ENCODE measurements around the gene EBLN2. TPM values are rescaled to one million over a fixed set of nuclear protein-coding genes. Genes with fewer than 3 reads are reported as not detected.
"Not testable (repeated sequence)": the region's sequence is repeated elsewhere in the genome, so short reads cannot be mapped to it uniquely, and the experiment has no call there.

EBLN2 gene
- total RNA-seq, 2 donors from 2014 or later = 7.0 to 7.4 TPM

GRCh38 chr3:73041537-73041936, 19.9 kb upstream of the EBLN2 start:
- no peak for ATAC-seq (replicated peaks in 1 of 2)
- H3K27ac Mint-ChIP-seq = peak overlapping the region; percentile 91
- H3K36me3 Mint-ChIP-seq (ENCODE audit: insufficient read depth in 2 of 2) = peaks cover 0 to 3% of the 10 kb centered on the region in 2 donors
- no peaks in the 10 kb centered on the region for H3K27me3 Mint-ChIP-seq (ENCODE audit: low read depth)
- no peaks in the 10 kb centered on the region for H3K9me3 Mint-ChIP-seq
- no peak for DNase-seq
- peaks cover 86% of the 10 kb centered on the region for H3K4me1 Mint-ChIP-seq (ENCODE audit: low read depth)
- peak overlapping the region; percentile 9 to 76 for H3K4me3 Mint-ChIP-seq

DNA sequence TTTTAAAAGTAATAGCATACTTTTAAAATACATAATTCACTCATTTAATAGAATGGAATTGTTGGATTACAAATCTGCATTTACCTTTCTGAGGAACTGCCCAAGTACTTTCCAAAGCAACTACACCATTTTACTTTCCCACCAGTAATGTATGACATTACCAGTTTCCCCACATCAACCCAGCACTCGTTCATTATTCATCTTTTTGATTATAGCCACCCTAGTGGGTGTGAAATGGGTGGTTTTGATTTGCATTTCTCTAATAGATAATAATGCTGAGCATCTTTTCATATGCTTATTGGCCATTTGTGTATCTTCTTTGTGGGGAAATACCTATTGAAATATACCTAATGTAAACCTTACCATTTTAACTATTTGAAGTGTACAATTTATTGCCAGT, 18.0 kb upstream of the EBLN2 start:
- no peaks in the 10 kb centered on the region for H3K9me3 Mint-ChIP-seq
- ATAC-seq (replicated peaks in 1 of 2) (no peak), DNase-seq (no peak)
- peaks cover 73% of the 10 kb centered on the region for H3K4me1 Mint-ChIP-seq (ENCODE audit: low read depth)
- peaks cover 0 to 4% of the 10 kb centered on the region in 2 donors for H3K36me3 Mint-ChIP-seq (ENCODE audit: insufficient read depth in 2 of 2)
- no peaks in the 10 kb centered on the region for H3K27me3 Mint-ChIP-seq (ENCODE audit: low read depth)
- H3K4me3 Mint-ChIP-seq = no peak overlapping the region
- H3K27ac Mint-ChIP-seq = no peak overlapping the region

- Mint-ChIP-seq H3K27ac (no peak overlapping the region), H3K27me3 (ENCODE audit: low read depth) (no peaks in the 10 kb centered on the region), H3K4me1 (ENCODE audit: low read depth) (peaks cover 64% of the 10 kb centered on the region), H3K4me3 (no peak overlapping the region), H3K36me3 (ENCODE audit: insufficient read depth in 2 of 2) (peaks cover 0 to 4% of the 10 kb centered on the region in 2 donors), H3K9me3 (no peaks in the 10 kb centered on the region)
- DNase-seq (no peak), ATAC-seq (replicated peaks in 1 of 2) (no peak)
Measured at GRCh38 chr3:73045391-73045790, 16.1 kb upstream of the EBLN2 start.

- DNase-seq (no peak), ATAC-seq (replicated peaks in 1 of 2) (no peak)
- H3K27me3 Mint-ChIP-seq (ENCODE audit: low read depth) = no peaks in the 10 kb centered on the region
- H3K4me1 Mint-ChIP-seq (ENCODE audit: low read depth) = peaks cover 56% of the 10 kb centered on the region
- H3K27ac Mint-ChIP-seq = peak overlapping the region; percentile 50
- H3K4me3 Mint-ChIP-seq = no peak overlapping the region
- peaks cover 0 to 9% of the 10 kb centered on the region in 2 donors for H3K36me3 Mint-ChIP-seq (ENCODE audit: insufficient read depth in 2 of 2)
- no peaks in the 10 kb centered on the region for H3K9me3 Mint-ChIP-seq
Measured at GRCh38 chr3:73046195-73046594, 15.3 kb upstream of the EBLN2 start.

DNA sequence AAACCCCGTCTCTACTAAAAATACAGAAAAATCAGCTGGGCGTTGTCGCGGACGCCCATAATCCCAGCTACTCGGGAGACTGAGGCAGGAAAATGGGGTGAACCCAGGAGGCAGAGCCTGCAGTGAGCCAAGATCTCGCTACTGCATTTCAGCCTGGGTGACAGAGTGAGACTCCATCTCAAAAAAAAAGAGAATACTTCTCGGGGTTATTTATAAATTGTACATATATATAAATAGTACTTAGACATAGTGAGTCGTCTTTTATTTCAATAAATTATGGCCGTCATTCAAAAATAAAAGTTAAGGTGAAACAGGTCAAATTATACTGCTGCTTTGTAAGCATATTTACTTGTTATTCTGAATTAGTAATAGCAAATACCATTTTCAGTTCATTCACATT, 12.1 kb upstream of the EBLN2 start:
- no peaks in the 10 kb centered on the region for H3K9me3 Mint-ChIP-seq
- peaks cover 0 to 10% of the 10 kb centered on the region in 2 donors for H3K36me3 Mint-ChIP-seq (ENCODE audit: insufficient read depth in 2 of 2)
- H3K27me3 Mint-ChIP-seq (ENCODE audit: low read depth) = no peaks in the 10 kb centered on the region
- peaks cover 29% of the 10 kb centered on the region for H3K4me1 Mint-ChIP-seq (ENCODE audit: low read depth)
- no peak for DNase-seq
- H3K4me3 Mint-ChIP-seq = no peak overlapping the region
- no peak for ATAC-seq (replicated peaks in 1 of 2)
- no peak overlapping the region for H3K27ac Mint-ChIP-seq

- ATAC-seq (replicated peaks in 1 of 2) (no peak), DNase-seq (no peak)
- Mint-ChIP-seq H3K36me3 (ENCODE audit: insufficient read depth in 2 of 2) (peaks cover 0 to 7% of the 10 kb centered on the region in 2 donors), H3K27ac (no peak overlapping the region), H3K27me3 (ENCODE audit: low read depth) (no peaks in the 10 kb centered on the region), H3K9me3 (no peaks in the 10 kb centered on the region), H3K4me1 (ENCODE audit: low read depth) (peaks cover 21% of the 10 kb centered on the region), H3K4me3 (no peak overlapping the region)
Measured at GRCh38 chr3:73052857-73053256, 8.6 kb upstream of the EBLN2 start.

GRCh38 chr3:73055583-73055982, 5.9 kb upstream of the EBLN2 start:
- Mint-ChIP-seq H3K36me3 (ENCODE audit: insufficient read depth in 2 of 2) (peaks cover 0 to 13% of the 10 kb centered on the region in 2 donors), H3K27me3 (ENCODE audit: low read depth) (no peaks in the 10 kb centered on the region), H3K4me3 (no peak overlapping the region), H3K4me1 (ENCODE audit: low read depth) (peaks cover 19% of the 10 kb centered on the region), H3K9me3 (no peaks in the 10 kb centered on the region), H3K27ac (no peak overlapping the region)
- DNase-seq (no peak), ATAC-seq (replicated peaks in 1 of 2) (no peak)

GRCh38 chr3:73056014-73056844, 5.2 kb upstream of the EBLN2 start:
- no peak overlapping the region for H3K4me3 Mint-ChIP-seq
- no peaks in the 10 kb centered on the region for H3K9me3 Mint-ChIP-seq
- H3K27ac Mint-ChIP-seq = peak overlapping the region; percentile 52
- peaks cover 0 to 10% of the 10 kb centered on the region in 2 donors for H3K36me3 Mint-ChIP-seq (ENCODE audit: insufficient read depth in 2 of 2)
- H3K4me1 Mint-ChIP-seq (ENCODE audit: low read depth) = peaks cover 19% of the 10 kb centered on the region
- DNase-seq (no peak), ATAC-seq (replicated peaks in 1 of 2) (no peak)
- H3K27me3 Mint-ChIP-seq (ENCODE audit: low read depth) = no peaks in the 10 kb centered on the region

DNA sequence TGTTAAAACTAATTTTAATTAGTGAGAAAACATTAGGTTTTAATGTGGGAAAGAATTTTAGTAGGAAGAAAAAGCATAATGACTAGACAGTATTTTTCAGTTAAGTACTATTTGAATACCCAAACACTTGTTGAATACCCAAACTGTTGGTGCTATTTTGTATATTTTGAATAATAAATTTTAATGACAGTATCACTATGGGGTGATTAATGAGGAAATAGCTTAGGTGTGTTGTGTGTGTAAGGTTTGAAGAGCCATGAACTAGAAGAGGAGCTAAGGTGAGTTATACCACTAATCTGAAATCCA, 4.7 kb upstream of the EBLN2 start:
- H3K36me3 Mint-ChIP-seq (ENCODE audit: insufficient read depth in 2 of 2) = peaks cover 0 to 10% of the 10 kb centered on the region in 2 donors

DNA sequence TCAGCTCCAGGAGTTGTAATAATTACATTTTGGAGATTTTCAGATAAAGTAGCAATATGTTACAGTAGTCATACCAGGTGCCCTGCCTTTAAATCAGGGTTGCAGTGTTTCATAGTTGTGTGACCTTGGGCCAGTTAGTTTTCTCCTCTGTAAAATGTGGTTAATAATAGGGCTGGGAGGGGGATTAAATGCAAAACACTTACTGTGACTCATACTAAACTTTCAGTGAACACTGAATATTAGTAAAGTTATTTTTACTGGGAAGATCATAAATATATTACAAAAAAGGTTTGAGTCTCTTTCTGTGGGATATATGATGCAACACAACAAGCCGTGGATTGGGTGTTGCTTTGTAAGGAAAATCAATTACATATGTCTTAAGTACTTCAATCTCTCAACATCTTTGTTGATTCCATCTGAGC, 1.1 kb upstream of the EBLN2 start:
- Mint-ChIP-seq H3K4me1 (ENCODE audit: low read depth) (peaks cover 14% of the 10 kb centered on the region), H3K27me3 (ENCODE audit: low read depth) (no peaks in the 10 kb centered on the region), H3K4me3 (no peak overlapping the region), H3K9me3 (no peaks in the 10 kb centered on the region), H3K27ac (peak overlapping the region; percentile 70), H3K36me3 (ENCODE audit: insufficient read depth in 2 of 2) (peaks cover 0 to 21% of the 10 kb centered on the region in 2 donors)
- DNase-seq (no peak), ATAC-seq (replicated peaks in 1 of 2) (no peak)

More for the DNA sequence above, 4.7 kb upstream of the EBLN2 start:
- no peak for DNase-seq
- Mint-ChIP-seq H3K4me3 (no peak overlapping the region), H3K9me3 (no peaks in the 10 kb centered on the region), H3K27ac (no peak overlapping the region), H3K27me3 (ENCODE audit: low read depth) (no peaks in the 10 kb centered on the region), H3K4me1 (ENCODE audit: low read depth) (peaks cover 19% of the 10 kb centered on the region)
- no peak for ATAC-seq (replicated peaks in 1 of 2)

DNA sequence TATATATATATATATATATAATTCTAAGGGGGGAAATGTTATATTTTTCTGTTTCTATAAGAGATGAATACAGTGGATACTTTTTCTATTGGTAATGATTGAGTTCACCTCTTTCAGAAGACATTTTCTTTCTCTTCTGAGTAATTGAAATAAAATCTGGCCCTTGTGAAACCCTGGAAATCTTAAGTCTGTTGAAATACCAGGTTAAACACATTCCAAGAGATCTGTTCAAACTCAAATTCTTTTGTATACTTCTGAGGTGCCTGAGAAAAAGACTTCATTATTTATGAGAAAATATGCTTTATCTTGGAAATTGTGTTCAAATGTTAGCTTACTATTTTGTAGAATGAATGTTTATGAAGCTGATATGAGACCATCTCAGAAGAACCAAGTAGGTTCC, 4.8 kb downstream of the EBLN2 start:
- H3K27me3 Mint-ChIP-seq (ENCODE audit: low read depth); ATAC-seq (replicated peaks in 1 of 2); H3K9me3 Mint-ChIP-seq; DNase-seq; H3K4me3 Mint-ChIP-seq; H3K27ac Mint-ChIP-seq: not testable (repeated sequence)
- Mint-ChIP-seq H3K36me3 (ENCODE audit: insufficient read depth in 2 of 2) (peaks cover 0 to 21% of the 10 kb centered on the region in 2 donors), H3K4me1 (ENCODE audit: low read depth) (peaks cover 11% of the 10 kb centered on the region)

GRCh38 chr3:73068419-73068818, 7.0 kb downstream of the EBLN2 start:
- H3K4me3 Mint-ChIP-seq = no peak overlapping the region
- H3K27ac Mint-ChIP-seq = no peak overlapping the region
- H3K4me1 Mint-ChIP-seq (ENCODE audit: low read depth) = peaks cover 22% of the 10 kb centered on the region
- peaks cover 0 to 19% of the 10 kb centered on the region in 2 donors for H3K36me3 Mint-ChIP-seq (ENCODE audit: insufficient read depth in 2 of 2)
- DNase-seq (no peak), ATAC-seq (replicated peaks in 1 of 2) (no peak)
- H3K27me3 Mint-ChIP-seq (ENCODE audit: low read depth) = no peaks in the 10 kb centered on the region
- H3K9me3 Mint-ChIP-seq = no peaks in the 10 kb centered on the region

GRCh38 chr3:73069187-73069586, 7.7 kb downstream of the EBLN2 start:
- DNase-seq = no peak
- H3K9me3 Mint-ChIP-seq = no peaks in the 10 kb centered on the region
- ATAC-seq (replicated peaks in 1 of 2) = no peak
- no peaks in the 10 kb centered on the region for H3K27me3 Mint-ChIP-seq (ENCODE audit: low read depth)
- no peak overlapping the region for H3K4me3 Mint-ChIP-seq
- H3K36me3 Mint-ChIP-seq (ENCODE audit: insufficient read depth in 2 of 2) = peaks cover 0 to 19% of the 10 kb centered on the region in 2 donors
- H3K27ac Mint-ChIP-seq = no peak overlapping the region
- H3K4me1 Mint-ChIP-seq (ENCODE audit: low read depth) = peaks cover 22% of the 10 kb centered on the region

All from activated T-cell treated with anti-CD3 and anti-CD28 coated beads, Interleukin-2, amount 50 U/mL, for 72 hours (primary cell).